HK-2 (cell line): ENCODE data around the gene KLHL42.
A peak's percentile ranks its signal among the peaks of the same experiment; 100 is the strongest.
"Not testable (repeated sequence)": the region's sequence is repeated elsewhere in the genome, so short reads cannot be mapped to it uniquely, and the experiment has no call there.

Experiments used
- DNase-seq: peaks from one replicate; pipeline ENCODE4 v3.0.0-alpha.2; 2018; ENCODE audit not compliant: unreplicated experiment

The KLHL42 gene, protein sequence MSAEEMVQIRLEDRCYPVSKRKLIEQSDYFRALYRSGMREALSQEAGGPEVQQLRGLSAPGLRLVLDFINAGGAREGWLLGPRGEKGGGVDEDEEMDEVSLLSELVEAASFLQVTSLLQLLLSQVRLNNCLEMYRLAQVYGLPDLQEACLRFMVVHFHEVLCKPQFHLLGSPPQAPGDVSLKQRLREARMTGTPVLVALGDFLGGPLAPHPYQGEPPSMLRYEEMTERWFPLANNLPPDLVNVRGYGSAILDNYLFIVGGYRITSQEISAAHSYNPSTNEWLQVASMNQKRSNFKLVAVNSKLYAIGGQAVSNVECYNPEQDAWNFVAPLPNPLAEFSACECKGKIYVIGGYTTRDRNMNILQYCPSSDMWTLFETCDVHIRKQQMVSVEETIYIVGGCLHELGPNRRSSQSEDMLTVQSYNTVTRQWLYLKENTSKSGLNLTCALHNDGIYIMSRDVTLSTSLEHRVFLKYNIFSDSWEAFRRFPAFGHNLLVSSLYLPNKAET

DNA sequence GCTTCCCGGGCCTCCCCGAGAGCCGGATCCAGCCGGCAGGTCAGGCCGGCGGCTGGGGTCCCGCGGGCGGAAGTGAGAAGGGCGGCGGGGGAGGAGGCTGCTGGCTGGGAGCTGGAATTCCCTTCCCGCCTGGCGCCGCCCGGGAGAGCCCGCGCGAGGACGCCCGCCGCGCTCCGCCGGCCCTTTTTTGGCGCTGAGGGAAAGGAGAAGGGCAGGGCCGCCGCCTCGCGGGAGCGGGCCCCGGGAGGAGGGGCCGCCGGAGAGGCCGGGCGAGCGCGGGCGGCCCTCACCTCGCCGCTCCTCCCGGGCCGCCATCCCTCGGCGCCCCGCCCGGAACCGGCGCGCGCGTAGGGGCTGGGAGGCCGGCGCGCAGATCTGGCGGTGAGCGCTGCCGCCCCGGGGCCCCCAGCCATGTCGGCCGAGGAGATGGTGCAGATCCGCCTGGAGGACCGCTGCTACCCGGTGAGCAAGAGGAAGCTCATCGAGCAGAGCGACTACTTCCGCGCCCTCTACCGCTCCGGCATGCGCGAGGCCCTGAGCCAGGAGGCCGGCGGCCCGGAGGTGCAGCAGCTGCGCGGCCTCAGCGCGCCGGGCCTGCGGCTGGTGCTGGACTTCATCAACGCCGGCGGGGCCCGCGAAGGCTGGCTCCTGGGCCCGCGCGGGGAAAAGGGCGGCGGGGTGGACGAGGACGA is at the start of gene KLHL42, which contains the start of gene MANSC4:
Gene KLHL42 (plus strand): TSS at position 314 of the 692 bp plus-strand sequence. CDS start 98 bp downstream, at position 412.
Gene MANSC4 (minus strand): TSS at position 317 of the 692 bp plus-strand sequence. CDS start 8,960 bp downstream, outside the sequence.
- DNase-seq: peak; percentile 76

DNA sequence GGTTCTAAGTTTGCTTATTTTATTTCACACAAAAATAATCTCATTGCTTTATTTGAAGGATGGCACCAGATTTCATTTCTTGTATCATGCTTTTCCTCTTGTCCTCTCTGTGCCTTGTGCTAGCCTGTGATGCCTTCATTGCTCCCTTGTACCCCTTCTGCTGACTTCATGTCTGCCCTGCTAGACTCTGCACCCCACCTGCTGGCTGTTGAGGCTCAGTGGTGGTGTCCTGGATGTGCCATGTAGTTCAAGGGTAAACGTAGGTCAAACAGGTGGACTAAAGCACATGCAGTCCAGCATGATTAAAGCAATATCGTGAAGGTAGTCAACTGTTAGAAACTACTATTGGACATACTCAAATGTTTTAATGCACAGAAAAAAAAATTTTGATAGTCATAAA is 47.8 kb upstream of the KLHL42 start:
- DNase-seq: peak; percentile 13

DNA sequence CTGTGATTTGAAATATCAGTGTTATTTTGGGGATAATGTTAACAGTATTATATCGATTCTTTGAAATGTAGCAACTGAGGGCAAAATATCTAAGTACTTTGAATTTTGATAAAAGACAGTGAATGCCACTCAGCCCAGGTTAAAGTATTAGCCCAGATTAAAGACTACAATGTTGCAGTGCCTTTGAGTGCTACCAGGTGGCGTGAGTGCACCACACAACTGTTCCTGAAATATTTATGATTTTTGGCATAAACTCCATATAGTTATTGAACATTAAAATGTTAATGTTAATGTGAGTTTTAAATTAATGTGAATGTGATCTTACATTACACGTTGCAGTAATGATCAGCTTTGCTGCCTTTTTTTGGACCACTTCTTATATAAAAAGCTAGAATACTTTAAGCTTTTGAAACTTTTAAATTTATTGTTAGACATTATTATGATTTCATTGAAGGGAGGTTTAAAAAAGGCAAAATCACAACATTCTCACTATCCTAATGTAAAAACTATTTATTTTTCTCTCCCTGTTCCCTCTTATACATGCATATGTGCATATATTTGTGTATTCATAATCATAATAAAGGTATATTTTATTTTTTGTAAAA is 46.9 kb upstream of the KLHL42 start:
- no peak for DNase-seq

DNA sequence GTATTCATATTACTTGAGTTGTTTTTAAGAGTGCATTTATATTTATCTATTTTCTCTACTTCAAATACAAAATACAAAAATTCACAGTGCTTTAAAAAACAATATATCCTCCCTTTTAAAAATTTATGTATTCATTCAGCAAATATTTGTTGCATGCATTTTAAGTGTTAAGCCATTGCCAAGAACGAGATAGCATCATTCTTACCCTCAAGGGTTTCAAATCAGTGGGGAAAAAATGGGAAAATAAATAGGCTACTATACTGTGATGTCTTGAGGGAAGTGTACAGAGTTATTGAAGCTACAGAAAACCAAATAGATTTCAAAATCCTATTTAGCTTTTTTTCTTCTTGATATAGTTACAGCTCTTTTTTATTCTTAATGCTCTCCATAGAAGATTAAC is 46.2 kb upstream of the KLHL42 start:
- DNase-seq: no peak

DNA sequence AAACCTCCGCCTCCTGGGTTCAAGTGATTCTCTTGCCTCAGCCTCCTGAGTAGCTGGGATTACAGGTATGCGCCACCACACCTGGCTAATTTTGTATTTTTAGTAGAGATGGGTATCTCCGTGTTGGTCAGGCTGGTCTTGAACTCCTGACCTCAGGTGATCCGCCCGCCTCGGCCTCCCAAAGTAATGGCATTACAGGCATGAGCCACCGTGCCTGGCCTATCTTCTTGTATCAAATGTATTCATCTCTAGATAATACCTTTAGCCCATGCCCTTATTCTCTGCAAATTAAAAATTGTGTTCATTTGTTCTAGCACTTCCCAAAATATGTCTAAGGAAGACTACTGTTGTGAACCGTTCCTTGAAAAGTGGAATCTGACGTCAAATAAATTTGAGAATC is 45.7 kb upstream of the KLHL42 start:
- not testable (repeated sequence) for DNase-seq

DNA sequence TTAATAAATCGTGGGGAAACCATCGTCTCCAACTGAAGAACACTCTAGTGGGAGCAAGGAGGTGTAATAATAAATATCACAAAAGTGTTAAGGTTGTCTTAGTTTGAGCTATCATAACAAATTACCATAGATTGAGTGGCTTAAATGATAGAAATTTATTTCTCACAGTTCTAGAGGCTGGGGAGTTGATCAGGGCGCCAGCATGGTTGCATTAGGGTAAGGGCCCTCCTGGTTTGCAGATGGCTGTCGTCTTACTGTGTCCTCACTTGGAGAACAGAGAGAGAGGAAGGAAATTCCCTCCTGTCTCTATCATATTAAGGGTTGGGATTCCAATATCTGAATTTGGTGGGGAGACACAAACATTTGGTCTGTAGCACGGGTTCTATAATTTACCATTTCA is 36.4 kb upstream of the KLHL42 start:
- no peak for DNase-seq

DNA sequence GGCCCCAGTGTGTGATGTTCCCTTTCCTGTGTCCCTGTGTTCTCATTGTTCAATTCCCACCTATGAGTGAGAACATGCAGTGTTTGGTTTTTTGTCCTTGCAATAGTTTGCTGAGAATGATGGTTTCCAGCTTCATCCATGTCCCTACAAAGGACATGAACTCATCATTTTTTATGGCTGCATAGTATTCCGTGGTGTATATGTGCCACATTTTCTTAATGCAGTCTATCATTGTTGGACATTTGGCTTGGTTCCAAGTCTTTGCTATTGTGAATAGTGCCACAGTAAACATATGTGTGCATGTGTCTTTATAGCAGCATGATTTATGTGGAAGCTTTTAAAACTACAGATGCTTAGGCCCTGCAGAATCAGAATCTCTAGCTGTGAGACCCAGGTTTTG is 34.3 kb upstream of the KLHL42 start:
- DNase-seq: not testable (repeated sequence)

DNA sequence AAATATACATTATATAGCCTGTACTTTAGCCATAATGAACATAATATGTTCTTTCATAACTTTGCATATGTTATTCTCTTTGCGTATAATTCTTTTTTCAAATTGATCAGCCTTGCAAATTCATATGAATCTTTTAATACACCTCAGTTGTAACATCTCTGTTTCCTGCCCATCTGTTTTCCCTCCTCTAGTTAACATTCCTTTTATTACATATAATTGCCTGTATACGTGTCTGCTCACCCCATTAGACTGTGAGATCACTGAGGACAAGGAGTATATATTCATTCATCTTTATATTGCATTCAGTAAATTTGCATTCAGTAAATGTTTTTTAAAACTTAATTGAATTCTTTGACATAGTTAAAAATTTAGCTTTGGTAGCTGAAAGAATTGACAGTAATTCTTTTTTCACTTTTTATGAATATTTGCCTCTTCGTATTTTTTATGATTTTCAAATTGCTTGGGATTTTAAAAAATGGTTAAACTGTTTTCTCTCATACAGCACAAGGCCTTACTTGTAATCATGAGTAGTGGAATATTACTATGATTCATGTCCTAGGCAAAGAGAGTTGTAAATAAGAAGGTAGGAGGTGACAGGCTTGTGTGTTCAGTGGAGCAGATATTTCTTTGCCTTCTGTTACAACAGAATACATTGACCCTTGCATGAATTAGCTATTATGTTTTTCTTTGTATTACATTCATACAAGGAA is 32.8 kb upstream of the KLHL42 start:
- DNase-seq: no peak

DNA sequence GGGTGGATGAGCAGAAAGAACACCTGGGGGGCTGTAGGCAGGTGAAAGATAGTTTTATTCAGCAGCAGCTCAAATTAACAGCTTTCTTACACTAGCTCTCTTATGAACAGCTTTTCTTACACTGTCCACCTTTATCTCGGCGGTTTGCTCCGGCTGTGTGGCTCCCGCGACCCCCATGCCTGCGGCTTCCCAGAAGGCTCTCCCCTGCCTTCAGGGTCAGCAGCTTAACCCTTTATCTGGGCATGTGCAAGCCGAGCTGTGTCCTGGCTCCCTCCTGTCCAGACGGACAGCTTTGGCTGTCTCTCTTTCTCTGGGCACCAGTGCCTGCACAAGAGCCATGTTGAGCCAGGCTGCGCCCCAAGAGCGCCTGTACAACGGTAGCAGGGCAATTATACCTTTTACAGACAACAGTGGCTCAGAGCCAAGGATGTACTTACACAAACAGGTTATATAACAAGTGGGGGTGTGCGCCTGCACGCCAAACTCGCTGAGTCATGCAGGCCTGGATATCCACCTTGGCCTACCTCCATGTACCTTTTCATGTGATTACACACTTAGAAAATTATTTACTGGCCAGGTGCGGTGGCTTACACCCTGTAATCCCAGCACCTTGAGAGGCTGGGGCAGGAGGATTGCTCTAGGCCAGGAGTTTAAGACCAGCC is 28.5 kb upstream of the KLHL42 start:
- peak; percentile 3 for DNase-seq

DNA sequence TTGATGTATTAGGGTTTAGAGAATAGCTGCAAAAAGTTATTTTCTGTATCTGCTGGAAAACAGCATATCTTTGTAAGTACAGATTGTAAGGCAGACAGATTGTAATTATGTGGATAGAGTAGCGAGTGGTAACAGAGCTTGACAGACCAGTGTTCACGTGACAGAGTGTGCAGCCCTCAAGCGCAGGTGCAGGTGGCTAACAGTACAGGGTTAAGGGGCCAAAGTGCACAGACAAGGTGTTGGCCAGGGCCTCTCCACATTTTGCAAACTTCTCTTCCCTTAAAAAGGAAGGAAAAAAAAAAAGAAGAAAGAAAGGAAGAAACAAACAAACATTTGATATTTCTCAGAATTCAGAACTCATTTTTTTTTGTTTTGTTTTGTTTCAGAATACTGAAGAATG is 25.2 kb upstream of the KLHL42 start:
- no peak for DNase-seq

DNA sequence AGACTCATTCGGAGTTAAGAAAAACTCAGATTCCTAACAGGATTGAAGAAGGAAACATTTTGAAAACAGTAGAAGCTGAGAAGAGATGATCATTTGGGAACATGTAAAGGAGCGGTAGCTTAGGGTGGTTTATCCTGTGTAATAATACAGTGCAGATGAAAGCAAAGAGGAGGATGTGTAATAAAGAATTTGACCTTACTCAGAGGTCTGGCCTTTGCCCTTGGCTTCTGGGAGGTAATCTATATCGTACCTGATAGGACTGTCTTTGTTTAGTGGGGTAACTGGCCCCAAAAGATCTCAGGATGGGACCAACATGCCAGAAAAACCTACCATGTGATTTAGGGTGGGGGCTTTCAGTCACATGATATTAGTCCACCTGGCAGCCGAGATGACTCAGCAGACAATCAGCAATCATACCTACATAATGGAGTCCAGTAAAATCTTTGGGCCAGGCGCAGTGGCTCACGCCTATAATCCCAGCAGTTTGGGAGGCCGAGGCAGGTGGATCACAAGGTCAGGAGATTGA is 23.3 kb upstream of the KLHL42 start:
- no peak for DNase-seq

DNA sequence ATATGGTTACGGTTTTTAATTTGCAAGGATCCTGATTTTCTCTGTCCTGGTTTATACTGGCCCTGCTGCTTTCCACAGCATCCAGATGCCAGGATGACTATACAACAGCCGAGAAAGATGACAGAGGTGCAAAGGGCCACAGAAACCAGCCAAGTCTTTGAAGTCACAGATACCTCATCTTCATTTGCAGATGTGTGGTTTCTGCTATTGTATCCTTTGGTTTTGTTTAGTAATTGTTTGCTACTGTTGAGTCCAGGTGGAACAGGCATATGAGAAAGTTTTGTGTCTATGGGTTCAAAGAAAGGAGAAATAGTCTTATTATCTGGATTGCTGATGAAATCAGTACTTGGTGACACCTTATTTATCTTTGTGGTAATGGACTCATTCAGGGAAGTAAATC is 17.3 kb upstream of the KLHL42 start:
- no peak for DNase-seq

DNA sequence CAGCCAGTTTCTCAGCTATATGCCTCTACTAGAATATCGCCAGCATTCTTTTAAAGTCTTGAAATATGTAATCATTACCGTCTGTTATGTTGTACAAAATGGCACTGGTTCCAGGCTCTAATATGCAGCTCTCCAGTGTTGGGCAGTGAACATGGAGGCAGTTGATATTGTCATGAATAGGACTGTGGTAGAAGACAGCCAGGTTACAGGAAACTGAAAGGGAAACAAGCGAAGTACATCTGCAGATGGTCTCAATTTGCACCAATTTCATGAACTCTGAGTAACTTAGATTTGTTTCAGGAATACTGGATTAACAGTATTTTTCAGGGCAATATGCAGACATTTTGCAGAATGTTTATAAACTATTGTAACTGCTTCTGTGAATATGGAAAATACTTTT is 13.4 kb upstream of the KLHL42 start:
- no peak for DNase-seq

DNA sequence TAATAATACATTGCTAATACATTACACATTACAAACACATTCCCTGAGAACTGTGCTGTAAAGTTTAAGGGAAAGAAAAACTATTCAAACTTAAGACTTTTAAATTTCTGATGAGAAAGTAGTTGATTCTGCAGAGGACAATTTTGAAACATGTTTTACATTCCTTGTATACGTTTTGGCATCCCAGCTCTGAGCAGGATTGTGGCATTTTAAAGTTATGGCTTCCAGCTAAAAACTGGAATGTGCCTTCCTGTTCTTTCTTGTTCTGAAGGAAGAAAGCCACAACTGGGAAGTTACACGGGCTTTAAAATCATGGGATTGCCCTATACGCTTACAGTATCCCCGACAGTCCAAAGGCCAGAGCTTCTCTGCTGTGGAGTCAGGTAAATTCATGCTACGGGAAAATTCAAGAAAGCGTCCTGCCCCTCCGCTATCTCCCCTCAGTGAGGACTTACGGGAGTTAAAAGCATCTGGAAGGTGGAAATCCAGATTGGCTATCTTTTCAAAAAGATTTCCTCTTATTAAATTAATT is 10.8 kb upstream of the KLHL42 start:
- DNase-seq: no peak

DNA sequence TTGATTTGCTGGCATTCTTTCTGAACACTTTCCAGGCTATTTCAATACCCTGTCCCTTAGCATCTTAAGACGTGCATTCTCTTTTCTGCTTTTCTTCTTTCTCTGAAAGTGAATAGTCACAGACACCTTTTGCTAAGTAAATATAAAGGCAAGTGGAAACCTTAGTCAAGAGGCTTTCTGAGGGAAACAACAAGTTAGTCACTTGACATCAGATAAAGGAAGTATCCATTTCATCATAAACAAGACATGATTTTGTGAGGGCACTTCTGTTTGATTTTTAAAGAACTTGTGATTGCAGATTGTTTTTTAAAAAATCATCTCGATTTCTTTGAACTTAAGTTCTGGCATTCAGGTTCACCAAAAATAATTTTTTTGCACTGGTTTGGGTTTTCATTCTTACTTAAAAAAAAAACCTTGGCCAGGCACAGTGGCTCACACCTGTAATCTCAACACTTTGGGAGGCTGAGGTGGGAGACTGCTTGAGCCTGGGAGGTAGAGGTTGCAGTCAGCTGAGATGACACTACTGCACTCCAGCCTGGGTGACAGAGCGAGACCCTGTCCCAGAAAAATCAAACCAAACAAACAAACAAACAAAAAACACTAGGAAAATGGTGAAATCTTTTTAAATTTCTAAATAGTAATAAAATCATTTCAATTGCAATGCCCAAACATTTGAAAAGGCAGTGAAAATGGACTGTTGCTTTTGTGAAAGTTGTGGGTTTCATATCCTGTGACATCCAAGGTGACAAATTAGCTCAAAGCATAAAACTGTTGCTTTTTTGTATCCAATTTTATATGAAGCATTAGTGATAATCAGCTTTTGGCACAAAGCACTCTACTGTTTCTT is 8.3 kb upstream of the KLHL42 start:
- no peak for DNase-seq

DNA sequence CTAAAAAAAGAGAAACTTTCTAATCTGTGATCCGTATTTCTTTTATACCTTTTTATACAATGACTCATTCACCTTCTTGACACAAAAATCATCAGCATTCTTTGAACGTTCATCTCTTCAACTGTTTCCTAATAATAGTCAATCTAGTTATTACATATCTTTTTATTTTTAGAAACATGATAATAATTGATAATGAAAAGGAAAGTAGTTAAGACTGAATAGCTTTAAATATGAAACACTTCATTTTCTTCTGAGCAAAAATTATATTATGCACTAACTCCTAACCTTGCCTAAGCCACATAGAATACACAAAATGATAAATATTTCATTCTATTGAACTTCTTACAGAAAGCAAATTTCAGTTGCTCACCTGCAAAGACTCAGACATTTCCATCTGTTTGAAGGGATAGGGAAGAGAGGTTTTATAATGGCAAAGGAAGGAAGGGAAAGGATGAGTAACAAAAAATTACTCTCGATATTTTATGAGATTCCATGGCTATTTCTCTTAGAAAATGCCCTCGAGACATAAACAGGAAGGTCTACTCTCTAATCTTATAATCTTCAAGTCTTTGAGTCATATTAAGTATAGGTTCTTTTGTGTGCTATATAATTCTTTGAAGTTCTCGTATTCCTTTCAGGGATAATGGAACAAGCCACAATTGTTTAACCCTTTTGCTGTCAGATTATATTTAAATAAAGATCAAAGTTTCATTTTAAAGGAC is 7.5 kb upstream of the KLHL42 start:
- DNase-seq: no peak

DNA sequence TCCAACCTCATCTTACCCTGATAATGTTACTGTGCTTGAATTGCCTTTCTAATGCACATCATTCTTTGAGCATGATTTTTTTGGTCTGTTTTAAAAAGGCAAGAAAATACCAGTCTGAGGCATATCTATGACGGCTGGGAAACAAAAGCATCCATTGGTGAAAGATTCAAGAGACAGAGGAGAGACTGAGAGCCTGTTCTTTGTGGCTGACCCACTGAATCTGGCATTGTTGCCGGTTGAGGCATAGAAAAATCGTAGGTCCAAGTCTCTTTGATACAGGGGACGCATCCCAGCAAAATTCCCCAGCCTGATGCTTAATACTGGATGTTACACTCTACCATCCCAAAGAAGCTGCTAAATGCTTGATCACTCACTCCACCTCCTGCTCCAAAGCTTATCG is 2.9 kb upstream of the KLHL42 start:
- DNase-seq: no peak

DNA sequence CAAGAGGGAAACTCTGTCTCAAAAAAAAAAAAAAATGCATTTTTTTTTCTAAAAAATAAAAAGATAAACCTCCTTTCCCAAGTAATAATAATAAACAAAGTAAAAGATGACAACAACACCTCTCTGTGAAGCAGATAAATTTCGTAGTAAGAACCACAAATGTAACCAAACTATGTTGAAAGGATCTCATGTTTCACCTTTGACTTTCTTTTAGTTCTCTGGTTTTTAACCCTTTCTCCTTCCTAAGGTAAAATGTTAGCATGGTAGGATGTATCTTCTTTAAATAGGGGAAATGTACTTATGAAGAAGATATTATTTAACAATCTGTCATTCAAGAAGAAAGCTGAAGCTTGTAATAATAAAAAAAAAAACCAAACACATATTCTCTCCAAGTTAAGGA is 1.8 kb upstream of the KLHL42 start:
- DNase-seq: no peak

DNA sequence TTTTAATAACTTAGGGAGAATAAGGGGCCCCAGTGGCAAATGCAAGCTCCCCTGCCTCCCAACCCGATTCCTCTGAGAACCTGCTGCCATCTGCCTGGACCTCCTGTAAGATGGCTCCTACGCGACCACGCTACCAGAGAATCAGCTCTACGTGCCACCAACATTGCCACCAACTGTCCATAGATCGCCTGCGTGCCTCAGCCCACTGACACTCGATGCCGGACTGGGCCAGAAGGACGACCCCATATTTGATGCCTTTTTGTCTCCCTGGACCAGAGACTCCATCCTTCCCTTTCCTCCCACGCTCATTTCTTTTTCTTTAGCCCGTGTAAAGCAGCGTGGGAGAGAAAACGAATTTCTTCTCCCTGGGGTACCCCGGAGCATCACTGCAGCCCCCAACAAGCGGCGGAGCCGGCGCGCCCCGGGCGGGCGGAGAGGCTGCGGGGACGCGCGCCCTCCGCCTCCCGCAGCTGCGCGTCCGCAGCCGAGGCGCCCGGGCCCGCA is 565 bp upstream of the KLHL42 start:
- DNase-seq: no peak
